GM21576 (cell line): Measurements from ENCODE around the gene TUFM.
"Not testable (repeated sequence)": the region's sequence is repeated elsewhere in the genome, so short reads cannot be mapped to it uniquely, and the experiment has no call there.

Experiments
- ATAC-seq: cut with Tn5 transposase; IDR thresholded peaks from one replicate; pipeline ENCODE4 v1.9.1; 2021; ENCODE audit warnings: mild to moderate bottlenecking, moderate library complexity; ENCODE audit not compliant: unreplicated experiment

The TUFM gene

DNA sequence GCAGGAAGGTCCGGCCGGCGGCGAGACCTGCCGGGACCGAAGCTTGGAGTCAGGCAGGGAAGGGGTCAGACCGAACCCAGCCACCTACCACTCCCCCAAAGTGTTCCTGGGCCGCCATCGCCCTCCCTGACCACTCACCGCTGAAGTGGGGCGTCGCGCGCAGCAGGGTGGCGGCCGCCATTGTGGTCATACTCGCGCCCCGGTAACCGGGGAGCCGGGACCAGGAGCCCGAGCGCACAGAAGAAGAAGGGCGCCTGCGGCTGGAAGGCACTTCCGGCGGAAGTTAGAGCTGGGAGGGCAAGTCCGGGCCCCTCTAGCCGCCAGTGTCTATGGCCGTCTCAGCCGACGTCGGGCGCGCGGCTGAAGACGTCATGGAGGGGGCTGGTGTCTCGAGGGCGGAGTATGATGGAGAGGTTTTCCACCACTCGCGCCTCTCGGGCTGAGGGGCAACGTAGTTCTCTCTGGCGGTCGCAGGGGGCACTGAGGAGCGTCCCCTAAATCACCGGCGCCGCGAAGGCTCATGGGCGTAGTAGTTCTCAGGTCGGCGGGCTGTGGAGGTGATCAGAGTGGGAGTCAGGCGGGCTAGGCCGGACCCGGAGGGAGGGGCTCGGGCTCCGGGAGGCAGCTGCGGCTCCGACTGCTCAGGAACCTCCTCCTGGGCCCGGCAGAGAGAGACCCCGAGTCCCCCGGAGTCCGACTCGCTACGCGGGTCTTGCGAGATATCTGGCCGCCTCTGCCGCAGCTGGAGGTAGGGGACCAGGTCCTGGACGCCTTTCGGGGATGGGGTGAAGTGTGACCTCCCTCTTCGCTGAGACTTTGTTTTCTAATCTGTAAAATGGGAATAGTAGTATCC, at the start of gene TUFM:
Gene TUFM (minus strand): TSS at position 269 of the 853 bp plus-strand sequence. CDS start 79 bp downstream, at position 190.
- ATAC-seq: peak; percentile 84

DNA sequence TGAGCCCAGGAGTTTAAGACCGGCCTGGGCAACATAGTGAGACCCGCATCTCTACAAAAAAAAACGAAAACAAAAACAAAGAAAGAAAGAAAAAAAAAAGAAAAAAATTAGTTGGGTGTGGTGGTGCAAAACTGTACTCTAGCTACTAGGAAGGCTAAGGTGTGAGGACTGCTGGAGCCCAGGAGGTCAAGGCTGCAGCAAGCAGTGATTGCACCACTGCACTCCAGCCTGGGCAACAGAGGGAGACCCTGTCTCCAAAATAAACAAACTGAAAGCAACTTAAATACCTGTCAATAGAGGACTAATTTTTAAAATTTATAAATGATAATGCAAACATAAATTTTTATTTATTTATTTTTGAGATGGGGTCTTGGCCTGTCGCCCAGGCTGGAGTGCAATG, 49.5 kb upstream of the TUFM start:
- ATAC-seq: no peak

DNA sequence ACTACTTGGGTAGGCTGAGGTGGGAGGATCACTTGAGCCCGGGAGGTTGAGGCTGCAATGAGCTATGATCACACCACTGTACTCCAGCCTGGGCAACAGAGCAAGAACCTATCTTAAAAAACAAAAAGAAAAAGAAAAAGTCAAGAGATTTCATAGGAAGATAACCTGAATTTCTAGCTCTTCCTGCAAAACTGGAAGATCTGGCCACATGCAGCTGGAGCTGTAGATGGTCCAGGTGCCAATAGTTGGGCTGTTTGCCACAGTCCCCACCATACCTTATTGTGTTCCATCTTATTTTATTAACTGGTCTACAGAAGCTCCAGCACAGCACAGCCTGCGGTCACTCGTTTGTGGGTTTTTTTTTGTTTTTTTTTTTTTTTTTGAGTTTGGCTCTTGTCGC, 47.1 kb upstream of the TUFM start:
- ATAC-seq: no peak

DNA sequence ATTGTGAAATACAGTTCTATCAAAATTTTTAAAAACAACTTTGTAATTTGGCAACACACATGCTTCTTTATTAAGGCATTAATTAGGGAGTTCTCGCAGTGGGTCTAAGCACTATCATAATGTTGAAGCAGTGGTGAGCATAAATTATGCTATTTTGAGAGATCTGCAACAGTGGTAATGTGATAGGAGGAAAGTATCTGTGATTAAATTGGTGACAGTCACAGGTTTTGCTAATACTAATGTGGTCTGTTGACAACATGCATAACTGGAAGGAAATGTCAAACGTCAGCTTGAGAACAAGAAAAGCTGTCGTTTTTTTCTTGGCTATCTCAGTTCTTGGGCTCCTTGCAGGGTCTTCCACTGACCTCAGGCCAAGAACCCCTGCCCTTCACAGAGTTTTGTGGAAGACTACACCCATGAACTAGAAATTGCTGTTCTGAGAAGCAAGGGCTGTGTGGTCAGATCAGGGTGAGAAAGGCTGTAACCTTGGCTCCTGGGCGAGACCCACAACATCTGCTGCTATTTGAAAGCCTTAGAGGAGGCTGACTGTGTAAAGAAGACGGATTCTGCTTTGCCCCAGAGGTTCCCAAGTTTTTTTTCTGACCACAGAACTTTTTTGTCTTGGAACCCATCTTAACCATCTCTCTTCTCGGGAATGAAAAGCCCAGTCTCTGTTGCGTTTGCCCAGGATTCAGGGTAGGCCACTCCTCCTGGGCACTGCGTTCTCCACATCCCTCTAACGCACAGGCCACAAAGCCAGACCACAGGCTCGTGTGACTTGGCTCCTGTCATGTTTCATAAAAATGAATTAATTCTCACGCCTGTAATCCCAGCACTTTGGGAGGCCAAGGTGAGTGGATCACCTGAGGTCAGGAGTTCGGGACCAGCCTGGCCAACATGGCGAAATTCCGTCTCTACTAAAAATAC, 46.1 kb upstream of the TUFM start:
- no peak for ATAC-seq

DNA sequence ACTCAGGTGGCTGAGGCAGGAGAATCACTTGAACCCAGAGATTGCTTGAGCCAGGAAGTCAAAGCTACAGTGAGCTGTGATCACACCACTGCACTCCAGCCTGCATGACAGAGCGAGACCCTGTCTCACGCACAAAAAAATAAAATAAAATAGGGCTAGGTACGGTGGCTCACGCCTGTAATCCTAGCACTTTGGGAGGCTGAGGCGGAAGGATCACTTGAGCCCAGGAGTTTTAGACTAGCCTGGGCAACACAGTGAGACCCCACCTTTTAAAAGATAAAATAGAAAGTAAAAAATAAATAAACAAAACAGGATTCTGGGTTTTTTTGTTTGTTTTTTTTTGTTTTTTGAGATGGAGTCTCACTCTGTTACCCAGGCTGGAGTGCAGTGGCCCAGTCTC, 44.2 kb upstream of the TUFM start:
- ATAC-seq: not testable (repeated sequence)

DNA sequence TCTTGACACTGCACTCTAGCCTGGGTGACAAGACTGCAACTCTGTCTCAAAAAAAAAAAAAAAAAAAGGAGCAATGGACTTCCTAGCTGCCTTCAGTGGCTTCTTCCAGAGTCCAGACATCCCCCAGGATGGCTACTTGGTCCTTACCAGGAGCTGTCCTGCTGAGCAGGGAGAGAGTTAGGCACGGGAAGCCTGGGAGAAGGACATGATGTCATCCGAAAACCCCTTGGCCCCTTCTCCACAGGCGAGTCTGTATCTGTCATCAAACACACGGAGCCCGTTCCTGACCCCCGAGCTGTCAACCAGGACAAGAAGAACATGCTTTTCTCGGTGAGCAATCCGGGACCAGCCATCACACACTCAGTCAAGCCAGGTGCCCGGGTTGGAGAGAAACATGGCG, 40.8 kb upstream of the TUFM start:
- ATAC-seq: no peak

DNA sequence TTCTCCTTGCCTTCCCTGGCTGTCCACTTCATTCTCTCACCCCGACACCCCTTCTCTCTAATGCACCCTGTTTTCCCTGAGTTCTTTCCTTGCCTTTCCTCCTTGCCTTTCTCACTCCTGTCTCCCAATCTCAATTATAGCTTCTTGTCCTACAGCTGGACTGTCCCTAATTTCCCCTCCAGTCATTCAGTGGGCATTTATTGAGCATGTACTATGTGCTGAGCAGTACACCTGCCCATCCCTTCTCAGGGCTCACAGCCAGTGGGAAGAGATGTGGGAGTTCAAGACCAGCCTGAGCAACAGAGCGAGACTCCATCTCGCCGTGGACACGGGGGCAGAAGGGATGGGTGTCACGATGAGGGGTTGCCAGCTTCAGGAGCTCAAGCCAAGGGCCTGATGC, 37.9 kb upstream of the TUFM start:
- ATAC-seq: no peak

DNA sequence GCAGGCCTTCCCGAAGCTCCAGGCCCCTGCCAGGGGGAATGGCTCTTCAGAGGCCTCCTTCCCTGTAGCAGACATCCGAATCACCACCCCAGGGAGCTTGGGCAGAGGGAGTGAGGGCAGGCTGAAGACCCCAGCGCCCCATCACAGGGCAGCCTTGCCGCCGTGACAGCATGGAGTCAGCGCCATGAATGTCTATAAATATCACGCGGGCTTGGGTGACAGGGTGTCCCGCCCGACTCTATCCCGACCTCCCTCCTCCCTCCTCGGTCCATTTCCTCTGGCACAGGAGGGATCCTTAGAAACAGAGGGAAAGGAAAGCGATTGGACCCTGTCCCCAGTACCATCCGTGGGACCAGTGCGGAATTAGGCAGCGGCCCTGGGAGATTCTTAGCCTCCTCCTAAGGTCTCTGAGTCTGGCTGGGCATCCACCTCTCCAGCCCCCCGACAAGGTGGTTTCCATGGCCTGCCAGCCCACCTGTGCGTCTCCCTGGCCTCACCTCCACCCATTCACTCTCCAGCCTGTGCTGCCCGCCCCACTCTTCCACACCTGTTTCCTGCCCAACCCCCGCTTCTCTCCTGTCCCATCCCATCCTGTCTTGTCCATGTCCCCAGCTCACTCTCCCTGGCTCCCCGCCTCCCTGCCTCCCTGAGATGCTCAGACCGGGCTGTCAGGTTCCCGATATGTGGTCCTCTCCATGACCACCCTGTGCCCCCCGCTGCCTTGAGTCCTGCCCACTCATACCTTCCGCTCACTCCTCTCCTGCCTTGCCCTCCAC, 37.3 kb upstream of the TUFM start:
- ATAC-seq: no peak

DNA sequence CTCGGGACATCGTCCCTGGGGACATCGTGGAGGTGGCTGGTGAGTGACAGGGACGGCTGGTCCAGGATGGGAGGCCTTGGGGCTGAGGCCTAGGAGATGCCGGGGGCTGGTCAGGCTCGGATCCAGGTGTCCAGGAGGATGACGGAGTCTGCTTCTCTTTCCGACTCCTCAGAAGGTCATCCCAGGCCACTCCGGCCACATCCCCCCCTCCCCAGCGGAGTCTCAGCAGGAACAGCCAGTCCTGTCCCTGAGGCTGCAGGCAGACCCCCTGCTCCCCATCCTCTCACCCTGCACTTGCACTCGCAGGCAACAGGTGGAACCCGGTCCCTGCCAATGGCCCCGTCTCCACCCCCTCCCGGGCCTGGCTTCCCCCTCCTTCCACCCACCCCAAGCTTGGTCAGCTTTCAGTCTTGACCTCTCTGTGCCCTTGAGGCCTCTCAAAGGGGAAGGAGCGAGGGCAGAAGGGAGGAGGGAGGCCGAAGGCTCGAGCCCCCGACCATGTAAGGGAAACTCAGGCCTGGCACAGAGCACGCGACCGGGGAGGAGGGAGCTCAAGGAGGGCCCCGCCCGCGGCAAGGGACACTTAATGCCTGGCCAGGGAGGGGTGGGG, 36.5 kb upstream of the TUFM start:
- ATAC-seq: no peak

DNA sequence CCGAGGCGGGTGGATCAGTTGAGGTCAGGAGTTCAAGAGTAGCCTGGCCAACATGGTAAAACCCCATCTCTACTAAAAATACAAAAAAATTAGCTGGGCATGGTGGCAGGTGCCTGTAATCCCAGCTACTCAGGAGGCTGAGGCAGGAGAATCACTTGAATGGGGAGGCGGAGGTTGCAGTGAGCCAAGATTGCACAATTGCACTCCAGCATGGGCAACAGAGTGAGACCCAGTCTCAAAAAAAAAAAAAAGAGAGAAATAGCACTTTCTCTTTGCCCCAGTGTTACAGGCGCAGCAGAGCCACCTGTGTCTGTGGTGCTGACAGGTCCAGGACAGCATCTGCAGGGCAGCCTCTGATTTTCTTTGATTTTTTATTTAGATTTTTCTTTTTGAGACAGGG, 35.4 kb upstream of the TUFM start:
- not testable (repeated sequence) for ATAC-seq

DNA sequence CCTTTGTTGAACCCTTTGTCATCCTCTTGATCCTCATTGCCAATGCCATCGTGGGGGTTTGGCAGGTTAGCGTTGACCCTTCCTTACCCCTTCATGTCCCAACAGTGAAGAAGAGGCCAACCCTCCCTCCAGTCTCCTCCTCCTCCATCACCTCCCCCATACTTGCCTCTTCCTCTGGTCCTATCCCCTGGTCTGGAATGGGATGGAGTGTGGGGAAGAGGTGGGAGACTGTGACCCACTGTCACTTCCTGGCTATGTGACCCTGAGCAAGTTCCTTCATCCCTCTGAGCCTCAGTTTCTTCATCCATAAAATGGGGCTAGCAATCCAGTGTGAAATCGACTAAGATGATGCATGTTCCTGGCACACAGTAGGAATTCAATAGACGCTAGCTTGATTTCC, 34.8 kb upstream of the TUFM start:
- no peak for ATAC-seq

DNA sequence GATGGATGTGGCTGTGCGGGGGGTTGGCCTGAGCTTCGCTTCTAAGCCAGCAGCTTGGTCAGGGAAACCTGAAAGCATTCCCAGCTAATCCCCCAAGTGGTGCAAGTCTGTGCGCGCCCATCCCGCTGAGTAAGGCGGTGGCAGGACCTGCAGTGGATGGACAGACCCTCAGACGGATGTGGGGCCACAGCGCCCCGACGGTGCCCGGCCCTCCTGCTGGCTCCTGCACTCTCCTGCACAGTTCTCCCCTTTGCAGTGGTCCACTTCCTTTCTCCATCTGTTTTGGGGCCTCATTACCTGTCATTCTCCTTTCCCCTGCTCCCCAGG, 34.4 kb upstream of the TUFM start:
- ATAC-seq: no peak

DNA sequence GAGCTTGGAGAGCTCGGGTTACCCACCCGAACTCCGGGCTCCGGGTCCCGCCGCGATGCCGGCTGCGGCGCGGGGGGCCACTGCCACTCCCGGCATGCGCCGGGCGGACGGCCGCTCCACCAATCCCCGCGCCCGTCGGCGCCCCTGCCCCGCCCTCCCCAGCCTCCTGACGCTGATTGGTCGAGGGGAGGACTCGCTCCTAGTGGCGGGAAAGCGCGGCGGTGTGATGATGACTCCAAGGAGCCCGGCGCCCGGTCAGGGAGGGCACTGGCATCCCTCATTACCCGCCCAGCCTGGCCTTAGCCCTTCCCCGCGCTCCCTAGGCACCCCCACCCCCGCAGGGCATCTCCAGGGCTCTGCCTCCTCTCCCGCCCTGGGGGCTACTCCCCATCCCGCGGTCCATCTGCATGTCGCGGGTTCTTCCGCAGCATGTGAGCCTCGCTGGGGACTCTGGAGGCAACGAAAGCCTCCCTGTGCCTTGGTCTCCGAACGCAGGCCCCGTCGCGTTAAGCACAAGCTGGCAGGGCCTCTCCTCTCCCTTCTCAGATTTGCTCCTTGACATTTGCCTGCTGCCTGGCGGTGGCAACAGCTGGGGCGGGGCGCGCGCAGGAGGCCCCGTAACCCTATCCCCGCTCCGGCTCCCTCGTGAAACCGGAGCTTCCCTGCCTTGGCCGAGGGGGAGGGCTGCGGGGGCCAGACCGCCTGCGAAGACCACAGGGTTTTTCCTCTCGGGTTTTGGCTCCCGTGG, 33.9 kb upstream of the TUFM start:
- ATAC-seq: peak; percentile 76

DNA sequence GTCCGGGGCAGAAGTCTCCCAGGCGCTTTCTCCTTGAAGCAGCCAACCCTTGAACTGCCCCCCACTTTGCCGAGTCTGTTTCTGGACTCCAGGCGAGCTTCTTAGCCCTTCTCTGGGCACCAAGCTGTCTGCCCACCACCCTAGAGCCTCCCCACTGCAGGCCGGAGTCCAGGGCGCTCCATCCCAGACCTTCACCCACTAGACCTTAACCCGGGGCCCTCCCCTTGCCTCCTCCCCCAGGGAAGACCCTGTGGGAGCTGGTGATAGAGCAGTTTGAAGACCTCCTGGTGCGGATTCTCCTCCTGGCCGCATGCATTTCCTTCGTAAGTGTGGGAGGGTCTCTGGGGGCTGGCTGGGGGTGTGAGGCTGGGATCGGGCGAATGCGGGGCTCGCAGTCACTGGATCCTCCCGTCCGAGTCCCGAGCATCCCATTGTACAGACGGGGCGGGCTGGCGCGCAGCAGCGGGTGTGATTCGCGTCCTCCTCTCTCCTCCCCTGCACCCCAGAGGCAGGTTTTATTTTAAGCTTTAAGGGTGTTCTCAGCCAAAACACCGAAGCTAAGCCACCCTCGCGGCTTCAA, 33.2 kb upstream of the TUFM start:
- ATAC-seq: peak; percentile 23

DNA sequence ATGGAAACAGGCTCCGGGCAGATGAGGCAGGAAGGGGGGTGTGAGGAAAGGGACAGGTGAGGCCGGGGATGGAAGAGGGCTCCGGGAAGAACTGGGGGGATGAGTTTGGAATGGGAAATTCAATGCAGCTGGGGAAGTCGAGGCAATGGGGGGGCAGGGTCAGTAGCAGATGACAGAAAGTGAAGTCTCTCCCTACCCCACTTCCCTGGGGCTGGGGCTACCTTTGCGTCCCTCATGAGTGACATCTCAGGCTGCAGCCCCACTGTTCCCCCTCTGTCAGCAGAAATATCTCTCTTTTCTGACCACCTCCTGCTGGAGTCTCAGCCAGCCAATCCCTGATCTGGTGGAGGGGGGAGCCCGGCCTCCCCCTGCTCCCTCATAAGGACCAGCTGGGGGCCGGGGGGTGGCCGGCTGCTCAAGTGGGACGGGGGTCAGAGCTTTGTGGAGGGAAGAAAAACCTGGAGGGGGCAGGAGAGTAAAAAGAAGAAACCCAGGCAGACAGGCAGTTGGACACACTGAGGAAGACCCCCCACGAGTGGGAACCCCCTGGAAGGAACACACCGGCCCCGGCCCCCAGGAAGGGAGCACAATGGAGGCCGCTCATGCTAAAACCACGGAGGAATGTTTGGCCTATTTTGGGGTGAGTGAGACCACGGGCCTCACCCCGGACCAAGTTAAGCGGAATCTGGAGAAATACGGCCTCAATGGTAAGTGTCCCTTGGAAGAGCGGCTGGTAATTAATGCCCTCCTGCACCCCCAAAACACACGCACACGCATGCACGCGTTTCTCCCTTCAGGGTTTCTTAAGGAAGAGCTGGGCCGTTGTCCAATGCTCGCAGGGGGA, 32.2 kb upstream of the TUFM start, which contains the start of gene ATP2A1:
Gene ATP2A1 (plus strand): TSS at position 406 of the 844 bp plus-strand sequence. CDS start 184 bp downstream, at position 590.
- ATAC-seq: no peak

DNA sequence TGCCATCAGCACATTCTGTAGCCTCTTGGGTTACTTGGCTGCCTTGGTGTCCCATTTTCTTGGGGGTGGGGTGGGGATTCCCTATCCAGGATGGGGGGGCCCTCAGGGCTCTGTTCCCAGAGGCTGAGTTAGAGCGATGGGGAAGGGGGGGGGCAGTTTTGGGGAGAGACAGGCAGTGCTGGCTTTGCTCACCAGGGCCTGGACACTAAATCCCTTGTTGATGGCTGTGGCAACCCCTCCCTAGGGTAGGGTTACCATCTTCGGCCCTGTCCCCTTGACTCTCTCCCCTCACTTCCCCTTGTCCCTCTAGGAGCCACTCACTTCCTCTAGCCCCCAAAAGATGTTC, 31.5 kb upstream of the TUFM start:
- ATAC-seq: no peak

DNA sequence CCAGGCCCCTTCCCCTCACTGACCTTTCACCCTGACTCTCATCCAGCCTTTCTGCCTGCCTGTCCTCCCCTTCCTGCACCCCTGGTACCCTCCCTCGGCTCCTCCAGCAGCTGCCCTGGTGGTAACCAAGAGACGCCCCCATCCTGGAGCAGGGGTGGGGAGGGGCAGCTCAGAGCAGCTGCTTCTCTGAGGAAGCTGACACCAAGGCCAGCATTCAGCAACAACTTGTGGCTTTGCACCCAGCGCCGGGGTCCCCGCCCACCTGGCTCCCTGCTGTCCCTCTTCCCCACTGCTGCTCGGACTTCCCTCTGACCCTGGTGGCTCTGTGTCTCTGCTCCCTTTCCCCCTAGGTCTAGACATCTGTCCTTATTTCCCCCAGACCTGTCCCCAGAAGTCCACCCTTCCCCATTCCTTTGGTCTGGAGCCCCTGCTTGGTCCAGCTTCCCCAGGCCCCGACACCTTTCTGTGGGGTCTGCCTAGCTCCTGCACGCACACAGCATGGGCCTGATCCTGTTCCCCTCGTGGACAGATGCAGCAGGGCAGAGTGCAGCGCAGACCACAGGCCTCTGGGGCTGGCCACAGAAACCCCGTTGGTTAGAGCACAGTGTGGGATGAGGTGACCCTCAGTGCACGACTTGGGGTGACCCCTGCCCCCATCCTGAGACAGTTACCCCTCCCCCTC, 31.0 kb upstream of the TUFM start:
- ATAC-seq: no peak

DNA sequence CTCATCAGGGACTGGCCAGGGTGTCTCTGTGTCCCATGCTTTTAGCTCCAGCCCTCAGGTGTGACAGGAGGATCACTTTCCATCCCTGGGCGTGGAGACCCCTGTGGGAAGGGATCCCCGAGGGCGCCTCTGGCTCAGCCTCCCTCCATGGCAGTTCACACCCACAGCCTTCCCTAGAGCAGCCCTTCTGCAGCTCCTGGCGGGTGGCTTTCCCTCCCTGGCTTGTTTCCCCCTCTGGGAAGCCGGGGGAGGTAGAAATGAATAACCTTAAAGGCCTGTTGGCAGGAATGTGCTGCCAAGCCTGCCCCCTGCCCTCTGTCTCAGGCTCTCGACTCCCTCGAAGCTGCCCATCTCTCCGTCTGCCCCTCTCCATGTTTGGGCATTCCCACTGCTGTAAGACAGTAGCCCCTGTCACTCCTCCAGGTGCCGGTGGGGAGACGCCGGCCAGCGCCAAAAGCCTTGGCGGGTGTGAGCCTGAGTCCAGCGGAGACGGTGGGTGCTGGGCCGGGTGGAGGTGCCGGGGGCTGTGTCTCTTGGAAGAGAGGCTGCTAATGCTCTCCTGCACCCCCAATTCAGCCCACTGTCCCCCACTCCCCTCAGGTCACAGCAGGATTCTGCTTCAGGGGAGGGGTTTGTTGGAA, 30.0 kb upstream of the TUFM start:
- no peak for ATAC-seq
